Fibroblast of mammary gland (primary cell): ENCODE results near the gene SLC12A5.

ENCODE experiments used
- DNase-seq: peaks from one replicate; pipeline ENCODE4 v3.0.0-alpha.2; 2010; ENCODE audit warnings: low read depth
- H3K4me3 ChIP-seq: 2 replicates; pipeline ENCODE4 v1.5.1; 2011; ENCODE audit warnings: low read depth, mild to moderate bottlenecking, low read length, moderate library complexity; ENCODE audit not compliant: control insufficient read depth
- TF ChIP-seq, protein P1 (sequence below): conservative IDR thresholded peaks from 2 replicates; pipeline ENCODE4 v1.5.1; 2011; ENCODE audit warnings: low read depth, low read length, inconsistent platforms; ENCODE audit not compliant: control insufficient read depth, insufficient read depth

The SLC12A5 gene

GRCh38 chr20:46006022-46006705, 22.9 kb upstream of the SLC12A5 start:
- no peak overlapping the region for H3K4me3 ChIP-seq
- TF ChIP-seq, protein P1, sequence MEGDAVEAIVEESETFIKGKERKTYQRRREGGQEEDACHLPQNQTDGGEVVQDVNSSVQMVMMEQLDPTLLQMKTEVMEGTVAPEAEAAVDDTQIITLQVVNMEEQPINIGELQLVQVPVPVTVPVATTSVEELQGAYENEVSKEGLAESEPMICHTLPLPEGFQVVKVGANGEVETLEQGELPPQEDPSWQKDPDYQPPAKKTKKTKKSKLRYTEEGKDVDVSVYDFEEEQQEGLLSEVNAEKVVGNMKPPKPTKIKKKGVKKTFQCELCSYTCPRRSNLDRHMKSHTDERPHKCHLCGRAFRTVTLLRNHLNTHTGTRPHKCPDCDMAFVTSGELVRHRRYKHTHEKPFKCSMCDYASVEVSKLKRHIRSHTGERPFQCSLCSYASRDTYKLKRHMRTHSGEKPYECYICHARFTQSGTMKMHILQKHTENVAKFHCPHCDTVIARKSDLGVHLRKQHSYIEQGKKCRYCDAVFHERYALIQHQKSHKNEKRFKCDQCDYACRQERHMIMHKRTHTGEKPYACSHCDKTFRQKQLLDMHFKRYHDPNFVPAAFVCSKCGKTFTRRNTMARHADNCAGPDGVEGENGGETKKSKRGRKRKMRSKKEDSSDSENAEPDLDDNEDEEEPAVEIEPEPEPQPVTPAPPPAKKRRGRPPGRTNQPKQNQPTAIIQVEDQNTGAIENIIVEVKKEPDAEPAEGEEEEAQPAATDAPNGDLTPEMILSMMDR: no peak
- no peak for DNase-seq

GRCh38 chr20:46006964-46007363, 22.1 kb upstream of the SLC12A5 start:
- no peak overlapping the region for H3K4me3 ChIP-seq
- TF ChIP-seq, protein P1: no peak
- DNase-seq: no peak

DNA sequence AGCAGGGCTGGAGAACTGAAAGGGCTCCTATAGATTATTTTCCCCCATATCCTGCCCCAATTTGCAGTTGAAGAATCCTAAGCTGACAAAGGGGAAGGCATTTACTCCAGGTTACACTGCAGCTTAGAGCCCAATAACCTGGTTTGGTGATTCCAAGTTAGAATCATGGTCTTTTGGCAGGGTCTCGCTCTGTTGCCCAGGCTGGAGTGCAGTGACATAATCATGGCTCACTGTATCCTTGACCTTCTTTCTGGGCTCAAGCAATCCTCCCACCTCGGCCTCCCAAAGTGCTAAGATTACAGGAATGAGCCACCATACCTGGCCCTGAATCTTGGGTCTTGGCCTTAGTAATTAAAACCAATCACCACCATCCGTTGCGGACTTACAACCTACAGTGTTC, 21.3 kb upstream of the SLC12A5 start:
- TF ChIP-seq, protein P1: no peak
- no peak for DNase-seq
- H3K4me3 ChIP-seq: no peak overlapping the region

- no peak for DNase-seq
- H3K4me3 ChIP-seq: no peak overlapping the region
- TF ChIP-seq, protein P1: no peak
These were observed 19.2 kb upstream of the SLC12A5 start for GRCh38 chr20:46009816-46010215.

DNA sequence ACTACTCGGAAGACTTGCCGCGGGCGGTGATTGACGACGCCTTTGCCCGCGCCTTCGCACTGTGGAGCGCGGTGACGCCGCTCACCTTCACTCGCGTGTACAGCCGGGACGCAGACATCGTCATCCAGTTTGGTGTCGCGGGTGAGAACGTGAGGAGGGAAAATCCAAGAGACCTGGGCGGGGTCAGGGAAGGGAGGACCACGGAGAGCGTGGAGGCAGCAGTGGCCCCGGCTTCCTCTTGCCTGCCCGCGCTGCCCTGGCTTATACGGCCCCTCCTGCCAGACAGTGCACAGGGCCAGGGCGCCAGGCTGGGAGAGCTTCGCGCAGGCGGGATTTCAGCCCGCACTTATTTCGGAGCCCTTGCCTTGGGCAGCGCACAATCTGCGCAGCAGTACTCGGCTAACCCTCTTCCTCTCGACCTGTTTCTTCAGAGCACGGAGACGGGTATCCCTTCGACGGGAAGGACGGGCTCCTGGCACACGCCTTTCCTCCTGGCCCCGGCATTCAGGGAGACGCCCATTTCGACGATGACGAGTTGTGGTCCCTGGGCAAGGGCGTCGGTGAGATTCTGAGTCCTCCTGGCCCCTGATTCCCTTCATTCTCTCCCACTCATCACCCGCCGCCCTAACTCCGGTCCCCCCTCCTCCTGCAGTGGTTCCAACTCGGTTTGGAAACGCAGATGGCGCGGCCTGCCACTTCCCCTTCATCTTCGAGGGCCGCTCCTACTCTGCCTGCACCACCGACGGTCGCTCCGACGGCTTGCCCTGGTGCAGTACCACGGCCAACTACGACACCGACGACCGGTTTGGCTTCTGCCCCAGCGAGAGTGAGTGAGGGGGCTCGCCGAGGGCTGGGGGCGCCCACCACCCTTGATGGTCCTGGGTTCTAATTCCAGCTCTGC, 18.3 kb upstream of the SLC12A5 start:
- H3K4me3 ChIP-seq: no peak overlapping the region
- DNase-seq: no peak
- TF ChIP-seq, protein P1: no peak

DNA sequence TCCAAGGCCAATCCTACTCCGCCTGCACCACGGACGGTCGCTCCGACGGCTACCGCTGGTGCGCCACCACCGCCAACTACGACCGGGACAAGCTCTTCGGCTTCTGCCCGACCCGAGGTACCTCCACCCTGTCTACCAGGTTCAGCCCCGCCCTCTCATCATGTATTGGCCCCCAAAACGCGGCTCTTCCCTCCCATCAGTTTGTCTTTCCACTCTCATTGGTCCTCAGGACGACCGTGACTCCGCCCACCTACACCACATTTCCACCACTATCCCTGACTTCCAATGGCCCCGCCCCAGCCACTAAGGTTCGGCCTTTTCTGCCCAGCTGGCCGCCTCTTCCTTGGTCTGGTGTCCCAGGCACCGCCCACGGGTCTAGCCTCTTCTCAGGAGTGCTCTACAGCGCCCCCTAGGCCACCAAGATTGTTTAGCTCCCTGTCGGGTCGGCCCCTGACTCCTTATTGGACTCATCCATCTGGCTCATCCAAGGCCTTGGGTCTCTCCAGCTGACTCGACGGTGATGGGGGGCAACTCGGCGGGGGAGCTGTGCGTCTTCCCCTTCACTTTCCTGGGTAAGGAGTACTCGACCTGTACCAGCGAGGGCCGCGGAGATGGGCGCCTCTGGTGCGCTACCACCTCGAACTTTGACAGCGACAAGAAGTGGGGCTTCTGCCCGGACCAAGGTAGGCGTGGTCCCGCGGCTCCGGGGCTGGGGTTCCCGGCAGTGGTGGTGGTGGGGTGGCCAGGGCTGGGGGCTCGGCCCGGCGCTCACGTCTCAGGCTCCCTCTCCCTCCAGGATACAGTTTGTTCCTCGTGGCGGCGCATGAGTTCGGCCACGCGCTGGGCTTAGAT, 17.2 kb upstream of the SLC12A5 start:
- DNase-seq: peak; percentile 69
- H3K4me3 ChIP-seq: no peak overlapping the region
- TF ChIP-seq, protein P1: peak; percentile 31
